GM12892 (cell line): ENCODE results near the gene CDH10.

Experiments
- DNase-seq: peaks from one replicate; pipeline ENCODE4 v3.0.0; 2011; ENCODE audit not compliant: insufficient read length
- FAIRE-seq: peaks from 2 replicates; lab custom pipeline; 2011; peaks lifted over from hg19 to GRCh38; lab: Jason Lieb, UNC
- POLR2A ChIP-seq: IDR thresholded peaks from 2 replicates; pipeline ENCODE4 v1.6.1; 2011; ENCODE audit warnings: low read depth, low read length, control low read depth
- POLR2AphosphoS5 ChIP-seq: IDR thresholded peaks from 2 replicates; pipeline ENCODE4 v1.6.1; 2011; ENCODE audit warnings: low read depth, low read length, control low read depth
- TAF1 ChIP-seq: IDR thresholded peaks from 2 replicates; pipeline ENCODE4 v1.6.1; 2011; ENCODE audit warnings: low read depth, mild to moderate bottlenecking, control low read depth, low read length, borderline replicate concordance

CDH10 gene

DNA sequence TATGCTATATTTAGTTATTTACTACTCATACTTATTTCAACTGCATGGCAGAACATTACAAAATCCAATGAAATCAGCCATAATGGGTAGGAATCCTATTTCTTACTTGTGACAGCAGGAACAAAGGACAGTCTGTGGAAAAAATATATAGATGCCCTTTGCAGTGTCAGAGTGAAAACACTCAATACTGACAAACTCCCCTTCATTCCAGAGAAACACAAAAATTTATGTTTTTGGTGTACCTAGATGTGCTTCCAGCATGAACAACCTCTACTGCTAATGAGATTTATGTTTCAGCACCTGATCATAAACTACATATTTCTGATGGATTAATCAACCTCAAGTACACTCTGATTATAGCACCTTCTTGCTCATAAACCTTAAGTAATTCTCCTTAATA is 132.4 kb downstream of the CDH10 start:
- FAIRE-seq (no peak), DNase-seq (no peak)
- no peak for TF ChIP-seq POLR2AphosphoS5
- TF ChIP-seq POLR2A = no peak
- no peak for TF ChIP-seq TAF1

DNA sequence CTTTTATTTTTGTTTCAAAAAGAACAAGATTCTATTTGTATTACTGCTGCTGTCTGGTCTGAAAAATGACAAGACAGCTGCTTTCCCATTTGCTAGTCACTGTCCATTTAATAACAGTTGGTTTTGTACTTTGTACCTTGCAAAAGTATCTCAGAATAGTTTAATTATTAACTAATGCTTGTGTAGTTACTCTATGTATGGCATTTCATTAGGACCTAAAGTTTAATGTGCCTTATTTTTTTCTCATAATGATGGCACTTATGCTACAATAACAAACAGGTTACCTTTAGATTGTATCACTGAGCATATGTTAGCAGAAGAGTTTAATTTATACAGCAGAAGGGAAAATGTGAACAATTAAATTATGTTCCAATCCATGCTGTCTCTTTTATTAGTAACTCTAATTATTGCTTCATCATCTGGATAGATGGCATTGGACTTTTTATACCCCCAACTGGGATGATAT is 134.2 kb downstream of the CDH10 start:
- TF ChIP-seq POLR2A (no peak), TAF1 (no peak), POLR2AphosphoS5 (no peak)
- FAIRE-seq (no peak), DNase-seq (no peak)

DNA sequence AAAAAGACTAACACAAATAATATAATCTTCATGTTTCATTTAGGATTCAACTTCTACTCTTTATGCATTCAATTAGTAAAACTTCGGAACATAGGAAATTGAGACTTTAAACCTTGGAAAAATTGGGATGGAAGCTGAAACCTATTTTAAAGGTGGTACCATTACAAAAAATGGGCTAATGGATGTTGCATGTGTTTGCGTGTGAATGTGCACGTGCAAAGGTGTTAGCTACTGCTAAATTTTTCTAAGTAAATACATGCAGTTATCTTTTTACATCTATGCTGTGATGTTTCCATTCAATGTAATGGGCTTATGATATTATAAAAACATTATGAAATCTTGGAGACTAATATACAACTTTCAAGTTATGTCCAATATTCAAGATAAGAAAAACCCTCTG is 134.8 kb downstream of the CDH10 start:
- DNase-seq = no peak
- TF ChIP-seq POLR2A (no peak), POLR2AphosphoS5 (no peak), TAF1 (no peak)

DNA sequence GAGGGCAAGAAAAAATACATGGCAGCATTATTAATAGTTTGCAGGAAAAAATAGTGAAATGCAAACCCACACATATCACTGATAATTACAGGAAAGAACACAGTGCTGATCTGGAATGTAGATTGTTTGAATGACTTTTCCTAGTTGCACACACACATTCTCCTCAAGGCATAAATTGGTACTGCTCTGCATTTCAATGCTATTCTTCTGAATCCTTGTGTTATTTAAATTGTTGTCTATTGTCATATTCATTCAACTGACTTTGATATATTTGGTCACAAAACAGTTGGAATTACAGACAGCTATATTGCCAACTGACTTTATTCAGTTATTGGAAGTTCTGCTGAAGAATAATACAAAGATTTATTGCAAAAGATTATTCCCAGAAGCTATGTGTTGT is 139.5 kb downstream of the CDH10 start:
- DNase-seq (no peak), FAIRE-seq (no peak)
- no peak for TF ChIP-seq POLR2AphosphoS5
- no peak for TF ChIP-seq TAF1
- TF ChIP-seq POLR2A = no peak

More for the DNA sequence above, 134.8 kb downstream of the CDH10 start:
- FAIRE-seq = no peak

DNA sequence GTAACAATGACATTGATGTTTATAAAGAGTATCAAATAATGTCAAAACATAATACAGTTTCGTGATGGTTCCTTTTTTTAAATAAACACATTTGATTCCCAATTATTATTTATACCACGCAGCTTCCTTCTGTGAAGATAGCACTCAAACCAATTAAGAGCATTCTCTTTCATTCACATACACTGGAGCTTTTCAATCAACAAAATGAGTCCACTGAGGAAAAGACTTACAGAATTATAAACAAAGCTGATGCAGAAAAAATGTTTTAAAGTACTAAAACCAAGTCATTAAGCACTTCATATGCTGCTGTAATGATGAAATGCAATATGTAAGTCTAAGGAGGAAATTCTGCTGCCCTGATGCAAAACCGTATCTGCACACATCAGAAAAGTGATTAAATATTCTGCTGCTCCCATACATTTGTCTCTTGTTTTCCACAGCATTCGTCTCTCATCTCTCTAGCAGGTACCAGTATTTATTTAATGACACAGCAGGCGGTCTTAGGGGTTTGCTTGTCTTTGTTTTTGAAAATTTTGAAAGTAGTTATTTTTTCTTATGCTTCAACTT is 147.1 kb downstream of the CDH10 start:
- TF ChIP-seq TAF1 (no peak), POLR2AphosphoS5 (no peak), POLR2A (no peak)
- FAIRE-seq = no peak
- DNase-seq = no peak

DNA sequence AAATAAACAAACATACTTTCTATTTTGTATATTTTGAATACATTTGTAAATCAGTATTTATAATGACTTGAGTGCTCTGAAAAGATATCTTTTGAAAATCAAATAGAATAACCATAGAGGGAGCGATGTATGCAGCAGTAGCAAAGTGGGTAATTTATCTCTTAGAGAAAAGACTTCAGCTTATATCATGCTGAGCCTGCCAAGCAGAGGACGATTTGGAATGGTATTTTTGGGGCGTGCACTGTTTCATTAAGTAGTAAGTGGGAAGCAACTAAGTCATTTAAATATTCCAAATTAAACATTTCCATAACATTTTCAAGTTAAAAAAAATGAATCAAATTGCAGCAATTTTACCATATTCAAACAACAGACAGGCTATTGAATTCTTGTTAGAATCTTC is 147.6 kb downstream of the CDH10 start:
- TF ChIP-seq POLR2AphosphoS5 = no peak
- TF ChIP-seq POLR2A = no peak
- no peak for TF ChIP-seq TAF1
- no peak for FAIRE-seq
- DNase-seq = no peak

DNA sequence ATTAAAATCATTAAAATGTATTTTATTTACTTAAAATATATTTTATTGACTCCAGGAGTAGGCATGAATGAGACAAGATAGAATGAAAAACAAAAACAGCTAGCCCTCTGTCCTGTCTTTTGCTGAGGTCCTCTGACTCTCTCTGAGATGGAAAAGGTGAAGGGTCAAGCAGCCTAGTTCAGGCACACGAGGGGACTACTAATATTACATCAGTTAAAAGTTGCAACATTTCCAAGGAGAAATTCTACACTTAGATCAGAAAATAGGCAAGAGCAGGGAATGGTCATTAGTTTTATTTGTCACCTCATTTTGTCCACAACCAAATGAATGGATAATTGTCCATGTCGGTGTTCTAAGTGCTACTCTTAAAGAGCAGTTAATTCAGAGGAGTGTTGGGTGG is 148.5 kb downstream of the CDH10 start:
- FAIRE-seq (no peak), DNase-seq (no peak)
- TF ChIP-seq POLR2A (no peak), TAF1 (no peak), POLR2AphosphoS5 (no peak)

DNA sequence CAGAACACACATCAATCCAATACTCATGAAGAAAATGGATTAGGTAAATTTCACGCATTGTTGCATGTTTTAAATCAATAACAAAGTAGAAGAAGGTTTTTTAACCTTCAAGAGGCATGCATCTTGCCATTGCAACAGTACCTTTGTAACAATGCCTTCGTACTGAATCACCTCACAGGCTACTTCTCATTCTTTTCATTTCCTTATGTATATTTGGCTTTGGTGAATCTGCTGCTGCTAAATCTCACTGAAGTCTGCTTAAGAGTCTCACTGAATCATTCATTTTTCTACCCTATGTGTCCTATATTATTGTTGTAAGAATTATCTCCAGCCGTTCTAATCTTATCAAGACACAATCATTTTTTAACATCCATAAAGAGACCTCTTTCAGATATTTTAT is 152.5 kb downstream of the CDH10 start:
- TF ChIP-seq TAF1 (no peak), POLR2AphosphoS5 (no peak), POLR2A (no peak)
- FAIRE-seq (no peak), DNase-seq (no peak)

DNA sequence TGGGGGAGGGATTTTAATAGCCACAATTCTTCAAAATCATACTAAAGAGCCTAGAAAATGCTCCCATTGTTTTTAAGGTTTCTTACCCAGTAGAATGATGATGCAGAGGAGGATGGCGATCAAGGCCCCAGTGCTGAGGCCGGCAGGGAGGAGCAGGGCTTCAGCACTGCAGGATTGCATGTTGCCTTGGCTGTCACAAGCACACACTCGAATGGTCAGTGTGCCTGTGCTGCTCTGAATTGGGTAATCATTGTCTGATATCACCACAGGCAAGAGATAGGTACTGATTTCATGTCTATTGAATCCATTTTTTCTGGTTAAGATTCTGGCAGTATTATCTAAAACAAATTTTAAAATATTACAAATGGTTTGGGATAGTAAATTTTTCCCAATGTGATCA is 153.3 kb downstream of the CDH10 start:
- no peak for TF ChIP-seq TAF1
- no peak for TF ChIP-seq POLR2AphosphoS5
- no peak for TF ChIP-seq POLR2A
- DNase-seq = no peak
- no peak for FAIRE-seq

DNA sequence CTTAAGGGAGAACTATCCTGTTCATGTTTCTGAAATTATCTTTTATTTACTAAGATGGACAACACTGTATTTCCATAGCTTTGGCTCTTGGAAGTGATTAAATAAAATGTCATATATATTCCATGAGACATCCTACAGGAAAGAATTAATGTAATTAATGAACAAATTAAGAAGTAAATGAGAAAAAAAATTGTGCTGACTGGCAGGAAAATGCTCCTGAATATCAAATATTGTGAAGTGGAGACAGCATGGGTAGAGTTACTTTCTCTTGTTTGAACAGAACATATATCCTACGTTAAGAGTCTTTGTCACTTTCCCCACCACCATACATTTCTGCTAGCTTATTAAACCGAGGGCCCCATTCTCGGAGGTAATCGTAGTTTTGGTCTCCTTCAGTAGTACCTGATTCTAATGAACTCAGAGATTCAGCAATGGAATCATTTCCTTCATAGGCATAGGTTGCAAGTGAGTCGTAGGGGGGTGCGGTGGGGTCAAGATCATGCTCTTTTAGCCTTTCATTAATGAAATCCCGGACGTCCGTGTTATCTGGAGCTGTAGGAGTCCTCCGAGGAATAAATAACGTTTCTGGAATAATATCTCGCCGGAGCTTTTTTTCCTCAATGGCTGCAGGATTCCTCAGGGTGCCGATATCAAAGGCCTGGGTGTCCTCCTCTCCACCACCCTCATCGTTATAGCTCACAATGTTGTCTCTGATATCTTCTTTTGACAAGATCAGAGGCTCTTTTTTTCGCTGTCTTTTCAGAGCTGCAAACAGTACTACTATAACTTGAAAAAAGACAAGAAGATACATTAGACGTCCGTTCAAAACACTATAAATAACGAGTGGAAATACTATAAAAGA is 157.2 kb downstream of the CDH10 start:
- FAIRE-seq (no peak), DNase-seq (no peak)
- TF ChIP-seq POLR2A = no peak
- TF ChIP-seq TAF1 = no peak
- TF ChIP-seq POLR2AphosphoS5 = no peak

DNA sequence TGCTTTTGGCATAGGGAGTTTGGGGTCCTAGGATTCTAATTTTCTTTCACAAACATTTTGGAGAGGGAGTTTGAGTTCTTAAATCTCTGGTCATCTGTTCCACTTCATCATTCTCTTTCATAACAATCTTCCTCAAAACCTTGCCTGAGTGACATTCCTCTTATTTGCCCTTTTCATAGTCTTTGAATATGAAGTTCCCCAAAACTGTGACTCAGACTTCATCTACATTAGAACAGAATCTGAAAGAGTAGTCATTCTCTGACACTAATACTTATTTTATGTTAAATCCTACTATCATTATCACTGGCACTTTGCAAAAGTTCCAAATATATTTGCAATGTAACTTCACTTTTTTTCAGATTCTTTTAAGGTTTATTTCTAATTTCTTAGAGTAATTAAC is 163.8 kb downstream of the CDH10 start:
- no peak for TF ChIP-seq TAF1
- TF ChIP-seq POLR2AphosphoS5 = no peak
- TF ChIP-seq POLR2A = no peak
- DNase-seq (no peak), FAIRE-seq (no peak)
